ENCODE measurements around the gene KIDINS220.

KIDINS220 gene

DNA sequence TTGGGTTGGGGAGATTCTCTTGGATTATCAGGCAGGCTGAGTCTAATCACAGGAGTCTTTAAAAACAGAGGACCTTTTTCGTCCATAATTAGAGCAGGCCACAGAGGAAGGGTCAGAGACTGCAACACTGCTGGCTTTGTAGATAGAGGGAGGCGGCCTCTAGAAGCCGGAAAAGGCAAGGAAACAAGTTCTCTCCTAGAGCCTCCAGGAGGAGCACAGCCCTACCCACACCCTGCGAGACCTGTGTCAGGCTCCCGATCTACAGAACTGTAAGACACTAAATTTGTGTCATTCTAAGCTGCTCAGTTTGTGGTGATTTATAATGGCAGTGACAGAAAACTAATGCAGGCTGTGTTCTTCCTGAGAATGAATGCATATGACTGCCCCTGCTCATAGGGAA, 140.2 kb downstream of the KIDINS220 start:
- no peak for DNase-seq (ENCODE audit: low read depth in 2 of 2)

DNA sequence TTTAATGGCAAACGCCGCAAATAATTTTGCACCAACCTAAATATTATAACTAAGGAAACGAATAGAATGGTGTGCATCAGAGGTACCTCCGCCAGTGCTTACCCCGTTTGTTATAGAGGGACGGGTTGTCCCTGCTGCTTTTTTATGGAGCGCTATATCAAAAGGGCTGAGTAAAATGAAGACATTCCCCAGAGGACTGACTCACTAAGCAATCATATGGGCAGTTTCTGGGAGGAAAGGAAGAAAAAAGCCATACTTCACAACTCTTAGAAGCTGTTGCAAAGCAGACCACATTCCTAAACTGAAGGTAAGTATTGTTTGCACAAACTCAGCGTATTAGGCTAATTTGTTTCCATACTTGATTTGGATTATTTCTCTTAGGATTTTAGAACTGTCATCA, 142.7 kb downstream of the KIDINS220 start:
- DNase-seq (ENCODE audit: low read depth in 2 of 2): no peak

DNA sequence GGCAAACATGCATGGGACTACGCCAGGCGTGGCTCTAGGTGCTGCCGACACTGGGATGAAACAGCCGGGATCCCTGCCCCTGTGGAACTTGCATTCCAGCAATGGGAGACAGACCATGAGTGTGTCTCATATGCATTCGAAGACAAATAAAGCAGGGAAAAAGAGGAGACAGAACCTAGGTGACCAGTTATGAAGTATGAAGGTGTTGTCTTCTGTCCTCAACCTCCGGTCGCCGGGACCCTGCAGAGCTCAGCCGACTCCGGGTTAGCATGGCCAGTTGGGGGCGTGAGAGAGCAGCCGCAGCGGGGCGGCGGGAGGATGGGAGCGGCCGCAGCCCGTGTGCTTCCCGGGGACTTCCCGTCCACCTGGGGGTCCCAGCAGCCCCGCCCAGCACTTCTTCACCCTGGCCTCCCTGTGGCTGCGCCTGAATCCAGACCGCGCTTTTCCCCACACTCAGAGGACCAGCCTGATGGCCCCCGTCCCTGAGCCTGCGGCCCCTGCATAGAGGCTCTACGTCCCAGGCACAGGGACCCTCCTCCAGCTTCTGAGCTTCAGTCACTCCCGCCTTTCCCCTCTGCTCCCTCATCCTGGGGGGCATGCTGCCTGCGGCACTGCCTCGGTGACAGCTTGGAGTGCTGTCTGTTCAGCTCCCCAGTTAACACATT, 144.1 kb downstream of the KIDINS220 start:
- DNase-seq (ENCODE audit: low read depth in 2 of 2): no peak

DNA sequence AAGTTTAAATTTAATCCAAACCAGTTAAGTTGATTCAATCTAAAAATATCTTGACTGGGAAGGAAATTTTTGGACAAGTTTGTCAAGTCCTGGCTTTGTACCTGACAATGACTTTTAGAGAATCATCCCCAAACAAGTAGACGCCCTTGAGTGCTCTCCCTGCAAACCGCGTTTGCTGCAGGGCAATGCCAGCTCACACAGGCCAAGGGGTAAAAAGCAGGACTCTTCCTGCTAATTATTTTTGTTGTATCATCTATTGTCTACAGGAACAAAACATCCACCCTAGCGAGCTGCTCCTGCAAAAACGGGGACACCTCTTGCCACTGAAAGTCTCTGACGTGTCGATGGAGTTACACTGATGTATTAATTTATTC, 144.6 kb downstream of the KIDINS220 start:
- DNase-seq (ENCODE audit: low read depth in 2 of 2): no peak

DNA sequence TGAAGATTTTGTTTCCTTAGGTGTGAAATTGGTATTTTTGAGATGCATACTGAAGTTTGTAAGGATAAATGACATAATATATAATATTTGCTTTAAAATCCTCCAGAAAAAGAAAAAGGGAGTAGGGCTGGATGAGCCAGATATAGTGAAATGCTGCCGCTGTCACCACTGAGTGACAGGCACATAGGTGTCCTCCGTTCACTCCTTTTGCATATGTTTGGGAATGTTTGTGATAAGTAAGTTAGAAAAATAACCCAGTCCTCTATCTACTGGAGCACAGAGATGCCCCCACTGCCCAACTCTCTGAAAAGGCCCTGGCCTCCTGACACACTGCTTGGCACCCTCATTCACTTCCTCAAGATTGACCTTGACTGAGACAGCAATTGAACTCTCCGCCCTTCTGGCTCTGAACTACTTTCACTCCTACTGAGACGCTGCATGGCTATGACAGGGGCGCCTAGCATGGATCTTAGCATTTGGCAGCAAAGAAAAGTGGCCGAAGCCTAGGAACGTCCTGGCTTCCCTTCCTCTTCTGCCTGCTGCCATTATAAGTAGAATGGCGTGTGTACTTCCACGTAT, 145.5 kb downstream of the KIDINS220 start:
- no peak for DNase-seq (ENCODE audit: low read depth in 2 of 2)

DNA sequence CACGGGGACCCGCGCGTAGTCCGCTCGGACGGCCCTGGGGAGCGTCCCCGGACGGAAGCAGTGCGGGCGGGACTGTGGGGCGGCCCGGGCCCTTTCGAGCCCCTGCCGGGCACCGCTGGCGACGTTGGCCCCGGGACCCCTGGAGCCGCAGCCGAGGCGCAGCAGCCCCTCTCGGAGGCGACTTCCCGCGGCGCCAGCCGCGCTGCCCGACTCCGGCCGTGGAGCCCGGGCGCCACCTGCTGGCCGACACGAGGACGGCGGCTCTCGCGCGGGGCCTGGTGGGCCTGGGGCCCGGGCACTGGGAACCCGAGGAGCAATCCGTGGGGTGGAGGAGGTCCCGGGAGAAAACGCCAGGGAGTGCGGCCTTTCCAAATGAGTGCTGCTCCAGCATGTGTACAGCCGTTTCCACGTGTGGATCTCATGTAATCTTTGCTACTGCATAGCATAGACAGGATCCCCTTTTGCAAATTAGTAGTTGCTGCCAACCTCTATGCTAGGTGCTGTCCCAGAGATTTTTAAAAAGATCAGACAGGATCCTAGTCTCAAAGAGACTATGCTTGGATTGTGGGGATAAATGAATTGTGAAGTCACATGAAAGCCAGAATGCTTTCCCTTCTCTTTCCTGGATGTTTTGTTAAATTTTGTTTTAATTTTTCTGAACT, 151.6 kb downstream of the KIDINS220 start:
- peak; percentile 57 to 63 for DNase-seq (ENCODE audit: low read depth in 2 of 2)

DNA sequence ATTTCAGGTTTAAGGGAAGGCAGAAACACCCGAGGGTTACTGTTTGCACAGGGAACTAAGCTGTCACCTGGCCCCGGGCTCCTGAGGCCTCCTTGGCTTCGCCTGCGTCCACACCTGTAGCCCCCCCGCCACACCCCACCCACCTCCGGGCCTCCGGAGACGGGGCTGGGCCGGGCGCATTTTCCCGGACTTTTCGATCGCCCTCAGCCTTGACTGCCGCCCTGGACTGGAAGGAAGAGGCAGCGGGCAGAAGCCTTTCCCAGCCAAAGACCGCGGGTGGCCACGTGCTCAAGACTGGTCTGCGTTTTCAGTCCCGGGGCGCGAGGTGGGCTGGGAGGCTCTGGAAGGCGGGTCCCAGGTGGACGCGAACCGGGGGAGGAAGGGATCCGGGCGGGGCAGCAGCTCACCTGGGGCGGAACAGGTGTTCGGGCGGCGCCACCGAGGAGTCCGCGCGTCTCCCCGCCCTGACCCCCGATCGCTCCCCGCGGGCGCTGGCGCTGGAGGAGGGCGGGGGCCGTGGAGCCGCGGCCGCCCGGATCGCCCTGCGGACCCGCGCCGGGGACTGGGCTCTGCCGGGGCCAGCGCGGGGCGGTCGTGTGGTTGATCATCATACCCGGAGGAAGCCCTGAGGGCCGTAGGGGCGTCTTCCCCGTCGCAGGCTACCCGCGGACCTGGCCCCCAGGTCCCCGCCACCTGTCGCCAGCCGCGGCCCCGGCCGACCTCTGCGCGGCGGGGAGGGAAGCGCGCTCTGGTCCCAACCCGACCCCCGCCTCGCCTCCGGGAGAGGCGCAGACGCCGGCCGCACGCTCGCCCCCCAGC, 152.3 kb downstream of the KIDINS220 start:
- peak; percentile 42 to 47 for DNase-seq (ENCODE audit: low read depth in 2 of 2)

DNA sequence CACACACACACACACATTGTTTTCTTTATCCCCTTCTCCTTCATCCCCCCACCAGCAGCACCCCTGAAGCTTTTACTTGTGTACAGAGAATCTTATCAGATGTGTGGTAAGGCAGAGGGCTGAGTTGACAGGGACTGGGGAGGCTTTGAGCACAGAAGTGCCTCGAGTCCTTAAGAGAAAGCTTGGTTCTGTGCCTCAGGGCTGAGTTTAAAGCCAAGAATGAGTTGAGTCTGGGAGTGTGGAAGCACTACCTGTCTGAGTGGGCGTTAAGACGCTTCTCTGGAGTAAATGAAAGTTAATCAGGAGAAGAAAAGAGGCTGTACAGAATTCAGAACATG, 152.9 kb downstream of the KIDINS220 start:
- DNase-seq (ENCODE audit: low read depth in 2 of 2): peak in 1 of 2 donors; percentile 56

DNA sequence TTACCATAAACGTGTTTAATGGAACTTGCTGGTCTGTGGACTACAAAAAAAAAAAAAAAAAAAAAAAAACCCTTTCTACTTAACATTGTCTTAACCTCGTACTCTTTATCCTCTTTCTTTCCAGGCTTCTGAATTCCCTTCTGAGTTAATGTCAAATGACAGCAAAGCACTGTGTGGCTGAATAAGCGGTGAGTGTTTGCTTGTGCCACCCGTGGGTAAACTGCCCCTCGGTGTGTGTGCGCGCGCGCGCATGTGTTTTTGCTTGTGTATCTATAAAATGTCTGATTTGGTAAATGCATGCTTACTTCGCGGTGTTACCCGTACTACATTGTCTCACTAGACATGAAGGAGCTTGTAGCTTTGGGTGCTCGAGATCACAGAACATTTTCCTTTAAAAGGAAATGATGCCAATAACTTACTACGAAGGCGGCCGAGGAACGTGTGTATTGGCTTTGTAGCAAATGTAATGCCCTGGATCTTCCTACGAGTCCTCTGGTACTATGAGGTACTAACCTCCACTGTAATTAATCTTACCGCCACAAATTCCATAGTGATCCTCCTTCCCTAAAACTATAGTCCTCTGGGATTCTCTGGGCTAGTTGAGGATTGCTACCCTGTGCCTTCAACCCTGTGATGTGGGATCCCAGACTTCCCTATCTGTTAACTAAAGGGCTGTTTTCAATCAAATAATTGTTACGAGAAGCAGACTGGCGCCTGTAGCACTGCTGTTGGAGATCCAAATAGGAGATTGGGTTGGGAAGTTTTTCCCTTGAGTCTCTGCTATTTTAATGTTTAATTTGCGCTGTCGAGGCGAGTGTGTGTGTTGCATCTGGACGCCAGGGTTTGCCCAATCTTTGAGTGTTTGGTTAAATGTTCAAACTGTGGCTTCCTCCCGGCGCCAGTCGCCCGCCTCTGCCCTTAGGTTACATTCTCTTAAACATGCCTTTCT, 154.4 kb downstream of the KIDINS220 start:
- DNase-seq (ENCODE audit: low read depth in 2 of 2): no peak

DNA sequence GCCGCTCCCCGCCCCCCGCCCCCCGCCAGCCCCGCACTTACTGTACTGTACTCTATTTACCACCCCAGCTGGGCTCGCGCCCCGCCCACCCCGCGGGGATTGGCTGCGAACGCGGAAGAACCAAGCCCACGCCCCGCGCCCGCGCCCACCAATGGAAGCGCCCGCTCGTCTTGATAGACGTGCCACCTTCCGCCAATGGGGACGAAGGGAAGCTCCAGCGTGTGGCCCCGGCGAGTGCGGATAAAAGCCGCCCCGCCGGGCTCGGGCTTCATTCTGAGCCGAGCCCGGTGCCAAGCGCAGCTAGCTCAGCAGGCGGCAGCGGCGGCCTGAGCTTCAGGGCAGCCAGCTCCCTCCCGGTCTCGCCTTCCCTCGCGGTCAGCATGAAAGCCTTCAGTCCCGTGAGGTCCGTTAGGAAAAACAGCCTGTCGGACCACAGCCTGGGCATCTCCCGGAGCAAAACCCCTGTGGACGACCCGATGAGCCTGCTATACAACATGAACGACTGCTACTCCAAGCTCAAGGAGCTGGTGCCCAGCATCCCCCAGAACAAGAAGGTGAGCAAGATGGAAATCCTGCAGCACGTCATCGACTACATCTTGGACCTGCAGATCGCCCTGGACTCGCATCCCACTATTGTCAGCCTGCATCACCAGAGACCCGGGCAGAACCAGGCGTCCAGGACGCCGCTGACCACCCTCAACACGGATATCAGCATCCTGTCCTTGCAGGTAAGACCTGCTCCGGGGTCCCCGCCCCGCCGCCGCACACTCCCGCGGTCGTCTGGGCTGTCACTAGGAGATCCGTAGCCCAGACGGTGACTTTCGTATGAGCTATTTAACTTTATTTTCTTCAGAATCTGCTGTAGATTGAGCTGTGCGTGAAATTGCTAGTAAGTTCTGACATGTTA, 155.4 kb downstream of the KIDINS220 start, which contains the start of gene ID2:
Gene ID2, plus strand, starts transcription at position 271 of the 907 bp plus-strand sequence. Its CDS starts 110 bp downstream, at position 381.
- DNase-seq (ENCODE audit: low read depth in 2 of 2): peak; percentile 97

DNA sequence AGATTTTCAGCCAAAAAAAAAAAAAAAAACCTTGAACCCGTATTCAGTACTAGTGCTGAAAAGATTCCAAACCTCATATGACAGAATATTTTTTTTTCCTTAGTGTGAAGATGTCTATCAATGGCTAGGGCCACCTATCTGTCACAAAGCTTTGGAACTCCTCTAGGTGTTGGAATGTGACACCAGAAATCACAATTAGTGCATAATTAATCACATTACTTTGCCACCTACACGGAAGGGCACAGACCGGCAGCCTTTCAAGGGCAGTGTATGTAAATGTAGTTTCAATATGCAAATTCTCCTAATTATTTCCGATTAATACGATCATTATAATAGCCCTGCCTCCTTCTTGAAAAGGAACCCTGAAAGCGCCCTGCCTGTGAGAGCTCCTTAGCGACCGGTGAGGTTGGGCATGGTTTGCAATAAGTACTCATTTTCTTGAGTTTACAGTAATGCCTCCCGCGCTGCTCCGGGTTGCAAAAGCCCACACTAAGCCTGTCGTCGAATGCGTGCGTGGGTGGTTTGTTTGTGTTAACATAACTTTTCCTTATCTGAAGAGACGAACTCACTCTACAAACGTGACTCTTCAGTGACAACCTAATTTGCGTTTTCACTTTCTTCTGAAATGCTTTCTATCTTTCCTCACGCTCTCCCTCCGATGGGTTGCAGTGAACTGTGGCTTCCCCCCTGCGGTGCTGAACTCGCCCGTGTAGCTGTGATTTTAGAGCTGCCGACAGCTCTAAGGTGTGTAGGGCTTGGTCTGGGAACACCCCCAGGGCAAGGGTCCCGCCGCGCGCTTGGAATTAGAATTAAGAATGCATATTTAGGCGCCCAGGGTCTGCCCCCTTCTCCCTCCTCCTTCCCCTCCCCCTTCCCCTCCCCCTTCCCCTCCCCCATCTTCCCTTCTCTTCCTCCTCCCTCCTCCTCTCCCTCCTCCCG, 156.3 kb downstream of the KIDINS220 start:
- DNase-seq (ENCODE audit: low read depth in 2 of 2): peak; percentile 79 to 87

DNA sequence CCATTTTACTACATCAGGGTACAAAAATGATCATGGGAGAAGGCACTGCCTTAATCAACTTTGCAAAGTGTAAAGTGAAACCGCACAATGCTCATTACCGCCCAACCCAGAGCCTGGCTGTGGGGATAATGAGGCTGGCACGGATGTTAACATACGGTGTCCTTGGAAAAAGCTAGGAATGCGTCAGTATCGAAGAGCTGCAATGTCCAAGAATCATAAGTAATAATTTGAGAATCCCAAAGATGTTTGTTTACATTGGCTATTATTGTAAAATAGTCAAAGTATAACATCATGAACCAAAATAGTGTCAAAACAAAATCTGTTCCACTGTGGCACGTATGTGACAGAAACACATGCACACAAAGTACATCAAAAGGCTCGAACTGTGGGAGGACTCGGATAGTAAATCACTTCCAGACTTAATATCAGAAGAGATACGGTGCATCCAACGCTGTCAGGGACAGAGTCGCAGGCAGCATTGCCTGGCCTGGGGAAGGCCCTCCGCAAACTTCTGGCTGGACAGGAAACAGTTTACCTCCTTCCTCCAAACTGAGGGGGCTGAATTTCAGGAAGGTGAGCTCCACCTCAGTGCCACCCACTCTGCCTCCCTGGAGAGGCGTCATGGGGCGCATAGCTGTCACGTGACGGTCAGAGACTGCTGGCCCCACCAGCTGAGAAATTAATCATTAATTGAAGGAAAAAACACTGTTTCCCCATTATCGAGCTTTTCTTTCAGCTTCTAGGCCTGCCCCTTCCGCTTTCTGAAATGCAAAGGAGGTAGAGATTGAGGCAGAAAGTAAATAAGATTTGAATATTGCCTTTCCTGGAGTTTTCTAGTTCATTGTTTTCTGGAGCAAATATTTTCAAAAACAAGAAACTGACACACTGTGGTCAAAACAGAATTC, 157.3 kb downstream of the KIDINS220 start:
- no peak for DNase-seq (ENCODE audit: low read depth in 2 of 2)

DNA sequence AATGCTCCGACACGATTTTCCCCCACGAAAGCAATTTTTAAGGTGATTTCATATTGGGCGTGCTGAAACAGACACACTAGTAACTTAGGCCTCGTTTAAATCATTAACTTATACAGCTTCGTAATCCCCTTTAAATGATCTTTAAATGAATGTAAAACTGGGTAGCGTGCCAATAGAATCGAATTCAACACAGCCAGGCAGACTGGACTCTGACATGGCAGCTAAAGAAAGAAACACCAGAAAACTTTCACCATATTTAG, 157.9 kb downstream of the KIDINS220 start:
- no peak for DNase-seq (ENCODE audit: low read depth in 2 of 2)
